NB4 (cell line): ENCODE results near the gene ROBO1.

Experiments
- DNase-seq: peaks from one replicate; pipeline ENCODE4 v3.0.0; 2010; ENCODE audit warnings: low read depth
- H3K4me3 ChIP-seq: one replicate; pipeline ENCODE4 v1.5.1; 2011; ENCODE audit warnings: mild to moderate bottlenecking, low read depth, low read length, moderate library complexity
- CTCF ChIP-seq: IDR thresholded peaks from one replicate; pipeline ENCODE4 v1.5.1; 2012; ENCODE audit warnings: low read depth, low read length
- MAX ChIP-seq: IDR thresholded peaks from 2 replicates; pipeline ENCODE4 v1.6.1; 2011; ENCODE audit warnings: low read depth, low read length
- MYC ChIP-seq: IDR thresholded peaks from 2 replicates; pipeline ENCODE4 v1.6.1; 2011; ENCODE audit warnings: low read depth, low read length
- POLR2A ChIP-seq: IDR thresholded peaks from 2 replicates; pipeline ENCODE4 v1.6.1; 2011; ENCODE audit warnings: mild to moderate bottlenecking; ENCODE audit not compliant: insufficient read length; ENCODE audit errors: extremely low read depth

The ROBO1 gene

GRCh38 chr3:79555655-79556054 is 212.1 kb downstream of the ROBO1 start:
- no peak for DNase-seq
- no peak for TF ChIP-seq CTCF
- TF ChIP-seq MYC: no peak
- no peak for TF ChIP-seq POLR2A
- TF ChIP-seq MAX: no peak
- no peak overlapping the region for H3K4me3 ChIP-seq

GRCh38 chr3:79551997-79552396 is 215.8 kb downstream of the ROBO1 start:
- peak; percentile 1 for DNase-seq
- no peak overlapping the region for H3K4me3 ChIP-seq
- no peak for TF ChIP-seq POLR2A
- TF ChIP-seq MAX: no peak
- TF ChIP-seq CTCF: no peak
- no peak for TF ChIP-seq MYC

GRCh38 chr3:79551321-79551892 is 216.4 kb downstream of the ROBO1 start:
- TF ChIP-seq MAX: no peak
- TF ChIP-seq POLR2A: no peak
- TF ChIP-seq MYC: no peak
- TF ChIP-seq CTCF: no peak
- no peak for DNase-seq
- H3K4me3 ChIP-seq: no peak overlapping the region

GRCh38 chr3:79543218-79543982 is 224.4 kb downstream of the ROBO1 start:
- TF ChIP-seq MAX: no peak
- TF ChIP-seq POLR2A: no peak
- no peak for TF ChIP-seq MYC
- no peak for TF ChIP-seq CTCF
- H3K4me3 ChIP-seq: no peak overlapping the region
- DNase-seq: no peak

GRCh38 chr3:79534727-79535126 is 233.1 kb downstream of the ROBO1 start:
- H3K4me3 ChIP-seq: no peak overlapping the region
- no peak for DNase-seq
- TF ChIP-seq CTCF (no peak), MYC (no peak), POLR2A (no peak), MAX (no peak)
